H1 (cell line): ENCODE results near the gene STXBP4. TPM values are rescaled to one million over a fixed set of nuclear protein-coding genes. Genes with fewer than 3 reads are reported as not detected.

Experiments
- CTCF ChIA-PET: fragments of 300-600 bp; sonication (Branson Sonifier 250); formaldehyde crosslinking; loops from one replicate; lab custom pipeline; 2021; ENCODE audit not compliant: partially characterized antibody; lab: Charles Lee
- POLR2A ChIA-PET: fragments of 300-600 bp; sonication (Branson Sonifier 250); formaldehyde crosslinking; loops from one replicate; lab custom pipeline; 2021; ENCODE audit warnings: inconsistent platforms; ENCODE audit not compliant: partially characterized antibody; lab: Charles Lee
- DNase-seq, 2 experiments: peaks; one replicate each; pipeline versions ENCODE4 v3.0.0 to v3.0.0-alpha.2; 2010 to 2022; ENCODE audit warnings: low spot score in 2 of 2, low read depth in 1 of 2, mixed read lengths in 1 of 2
- FAIRE-seq: peaks from 2 replicates; lab custom pipeline; 2011; peaks lifted over from hg19 to GRCh38; lab: Jason Lieb, UNC
- H2AFZ ChIP-seq: 2 replicates; pipeline ENCODE4 v1.8.1; 2012; ENCODE audit warnings: low read length, inconsistent platforms
- H2AK5ac ChIP-seq: 2 replicates; pipeline ENCODE4 v1.6.1; 2013; ENCODE audit warnings: low read depth, low read length
- H2BK120ac ChIP-seq: replicated peaks from 2 replicates; pipeline ENCODE3; 2013; ENCODE audit warnings: low read depth, low read length, inconsistent platforms
- H2BK12ac ChIP-seq: 2 replicates; pipeline ENCODE4 v1.6.1; 2013; ENCODE audit warnings: low read depth, low read length
- H2BK15ac ChIP-seq: 2 replicates; pipeline ENCODE4 v1.6.1; 2013; ENCODE audit warnings: low read length
- H2BK20ac ChIP-seq: 2 replicates; pipeline ENCODE4 v1.6.1; 2013; ENCODE audit warnings: low read length
- H2BK5ac ChIP-seq: 2 replicates; pipeline ENCODE4 v1.6.1; 2013; ENCODE audit warnings: low read depth, low read length
- H3K14ac ChIP-seq: 2 replicates; pipeline ENCODE4 v1.6.1; 2013; ENCODE audit warnings: inconsistent platforms; ENCODE audit not compliant: insufficient read length
- H3K18ac ChIP-seq: 2 replicates; pipeline ENCODE4 v1.6.1; 2013; ENCODE audit warnings: low read length; ENCODE audit errors: extremely low read depth
- H3K23ac ChIP-seq: 2 replicates; pipeline ENCODE4 v1.6.1; 2013; ENCODE audit warnings: inconsistent platforms; ENCODE audit not compliant: insufficient read length
- H3K23me2 ChIP-seq: 2 replicates; pipeline ENCODE4 v1.6.1; 2013; ENCODE audit warnings: low read depth, low read length
- H3K27ac ChIP-seq: 2 replicates; pipeline ENCODE4 v1.6.1; 2011; ENCODE audit warnings: low read depth, low read length, inconsistent platforms
- H3K27me3 ChIP-seq, 4 experiments: replicated peaks in 1 of 4; 1 replicate in 1 of 4; 2 replicates in 3 of 4; pipeline versions ENCODE4 v1.6.1 to v1.8.1; 2011 to 2013; ENCODE audit warnings: low read length in 3 of 4, mild to moderate bottlenecking in 3 of 4, inconsistent platforms in 2 of 4, mixed read lengths in 2 of 4, moderate library complexity in 1 of 4; ENCODE audit not compliant: control insufficient read depth in 3 of 4, insufficient read depth in 3 of 4; ENCODE audit errors: extremely low read depth in 1 of 4
- H3K36me3 ChIP-seq, 4 experiments: 2 replicates each; pipeline versions ENCODE4 v1.6.1 to v1.8.1; 2011 to 2013; ENCODE audit warnings: mild to moderate bottlenecking in 4 of 4, low read length in 3 of 4, moderate library complexity in 2 of 4, control low read depth in 1 of 4, inconsistent platforms in 1 of 4; ENCODE audit not compliant: insufficient read depth in 4 of 4, control insufficient read depth in 2 of 4
- H3K4ac ChIP-seq: replicated peaks from 2 replicates; pipeline ENCODE3; 2013; ENCODE audit warnings: low read length, low read depth, mixed read lengths, inconsistent platforms; ENCODE audit not compliant: insufficient read length
- H3K4me1 ChIP-seq, 4 experiments: replicated peaks in 1 of 4; 1 replicate in 1 of 4; 2 replicates in 3 of 4; pipeline versions ENCODE4 v1.6.1 to v1.8.1; 2011 to 2013; ENCODE audit warnings: low read length in 3 of 4, inconsistent platforms in 2 of 4, mixed read lengths in 1 of 4; ENCODE audit not compliant: insufficient read depth in 4 of 4, control insufficient read depth in 3 of 4
- H3K4me2 ChIP-seq, 2 experiments: 2 replicates each; pipeline versions ENCODE4 v1.6.1 to v1.8.1; 2011 to 2013; ENCODE audit warnings: low read depth in 2 of 2, low read length in 2 of 2, control low read depth in 1 of 2, inconsistent platforms in 1 of 2, mild to moderate bottlenecking in 1 of 2; ENCODE audit not compliant: insufficient read depth in 1 of 2
- H3K4me3 ChIP-seq, 4 experiments: fragments of 200-600, 300-600 bp in 1 of 4; sonication (generic), shearing (Covaris generic), sonication (Bioruptor Twin) in 1 of 4; 2 replicates each; pipeline versions ENCODE4 v1.5.1 to v1.8.1; 2011 to 2016; ENCODE audit warnings: low read length in 4 of 4, low read depth in 3 of 4, control low read depth in 2 of 4, inconsistent platforms in 2 of 4, mild to moderate bottlenecking in 2 of 4, mixed read lengths in 1 of 4, moderate library complexity in 1 of 4; ENCODE audit not compliant: insufficient read depth in 2 of 4; ENCODE audit errors: extremely low read depth in 1 of 4
- H3K56ac ChIP-seq: replicated peaks from 2 replicates; pipeline ENCODE3; 2013; ENCODE audit warnings: low read depth, mild to moderate bottlenecking, mixed read lengths, low read length, inconsistent platforms; ENCODE audit not compliant: insufficient read length
- H3K79me1 ChIP-seq: 2 replicates; pipeline ENCODE4 v1.6.1; 2013; ENCODE audit warnings: low read depth, low read length, control low read depth
- H3K79me2 ChIP-seq, 2 experiments: 2 replicates each; pipeline versions ENCODE4 v1.6.1 to v1.8.1; 2012 to 2013; ENCODE audit warnings: low read length in 2 of 2, mild to moderate bottlenecking in 2 of 2, inconsistent platforms in 1 of 2; ENCODE audit not compliant: insufficient read depth in 2 of 2, control insufficient read depth in 1 of 2
- H3K9ac ChIP-seq, 4 experiments: replicated peaks in 1 of 4; 1 replicate in 1 of 4; 2 replicates in 3 of 4; pipeline versions ENCODE4 v1.6.1 to v1.8.1; 2011 to 2013; ENCODE audit warnings: low read depth in 3 of 4, low read length in 3 of 4, control low read depth in 2 of 4, mild to moderate bottlenecking in 2 of 4, moderate library complexity in 2 of 4, inconsistent platforms in 1 of 4; ENCODE audit errors: extremely low read depth in 1 of 4
- H3K9me3 ChIP-seq, 2 experiments: 2 replicates each; pipeline versions ENCODE4 v1.6.1 to v1.8.1; 2012 to 2013; ENCODE audit warnings: mild to moderate bottlenecking in 2 of 2, moderate library complexity in 2 of 2, control low read depth in 1 of 2, inconsistent platforms in 1 of 2, low read depth in 1 of 2, low read length in 1 of 2, mixed read lengths in 1 of 2; ENCODE audit not compliant: insufficient read depth in 2 of 2
- H4K20me1 ChIP-seq, 2 experiments: replicated peaks in 1 of 2; 2 replicates each; pipeline versions ENCODE3 to v1.8.1; 2011 to 2013; ENCODE audit warnings: inconsistent platforms in 2 of 2, low read length in 2 of 2, mild to moderate bottlenecking in 1 of 2; ENCODE audit not compliant: insufficient read depth in 2 of 2, control insufficient read depth in 1 of 2
- H4K5ac ChIP-seq: 2 replicates; pipeline ENCODE4 v1.6.1; 2013; ENCODE audit warnings: low read length, low read depth, mixed read lengths, inconsistent platforms; ENCODE audit not compliant: insufficient read length
- H4K8ac ChIP-seq: 2 replicates; pipeline ENCODE4 v1.8.0; 2013; ENCODE audit warnings: mild to moderate bottlenecking, moderate library complexity, low read length, inconsistent platforms; ENCODE audit not compliant: insufficient read depth; ENCODE audit errors: extremely low read depth
- H4K91ac ChIP-seq: replicated peaks from 2 replicates; pipeline ENCODE3; 2013; ENCODE audit warnings: low read length, mixed read lengths, inconsistent platforms; ENCODE audit not compliant: insufficient read length
- ASH2L ChIP-seq: fragments of 200-600, 300-600 bp; sonication (generic); IDR thresholded peaks from one replicate; pipeline ENCODE4 v1.7.1; 2017; ENCODE audit warnings: low read length
- CHD1 ChIP-seq: IDR thresholded peaks from 2 replicates; pipeline ENCODE4 v1.6.1; 2012; ENCODE audit warnings: low read depth, low read length, improper control_type of control experiment
- EP300 ChIP-seq, 2 experiments: IDR thresholded peaks; 1 replicate in 1 of 2; 2 replicates in 1 of 2; pipeline ENCODE4 v1.6.1; 2011 to 2012; ENCODE audit warnings: low read depth in 2 of 2, low read length in 2 of 2, mild to moderate bottlenecking in 2 of 2, borderline replicate concordance in 1 of 2, inconsistent platforms in 1 of 2, moderate library complexity in 1 of 2
- KDM1A ChIP-seq: fragments of 200-600, 300-600 bp; sonication (generic); IDR thresholded peaks from 2 replicates; pipeline ENCODE4 v1.7.1; 2016; ENCODE audit warnings: mild to moderate bottlenecking, low read length, borderline replicate concordance
- KDM4A ChIP-seq: IDR thresholded peaks from one replicate; pipeline ENCODE4 v1.7.1; 2012; ENCODE audit warnings: low read depth, mild to moderate bottlenecking, moderate library complexity, low read length, inconsistent platforms; ENCODE audit not compliant: severe bottlenecking
- NRF1 ChIP-seq: IDR thresholded peaks from 2 replicates; pipeline ENCODE4 v1.6.1; 2011; ENCODE audit warnings: mild to moderate bottlenecking, low read depth, low read length, improper control_type of control experiment
- RAD21 ChIP-seq, 2 experiments: IDR thresholded peaks in 1 of 2; conservative IDR thresholded peaks in 1 of 2; 2 replicates each; pipeline ENCODE4 v1.6.1; 2011; ENCODE audit warnings: low read depth in 2 of 2, low read length in 2 of 2, improper control_type of control experiment in 1 of 2, inconsistent platforms in 1 of 2, mild to moderate bottlenecking in 1 of 2, moderate library complexity in 1 of 2
- RFX5 ChIP-seq: IDR thresholded peaks from 2 replicates; pipeline ENCODE4 v1.6.1; 2011; ENCODE audit warnings: low read depth, low read length, improper control_type of control experiment, borderline replicate concordance
- SAP30 ChIP-seq: fragments of 300-600 bp; sonication (generic); IDR thresholded peaks from 2 replicates; pipeline ENCODE4 v1.7.1; 2012; ENCODE audit warnings: low read length, moderate library complexity, mild to moderate bottlenecking, inconsistent platforms; ENCODE audit not compliant: insufficient read depth, insufficient replicate concordance
- SIRT6 ChIP-seq: IDR thresholded peaks from one replicate; pipeline ENCODE4 v1.7.1; 2012; ENCODE audit warnings: low read length, inconsistent platforms
- SP1 ChIP-seq: IDR thresholded peaks from 2 replicates; pipeline ENCODE4 v1.6.1; 2011; ENCODE audit warnings: low read depth, low read length
- SRF ChIP-seq: IDR thresholded peaks from 2 replicates; pipeline ENCODE4 v1.6.1; 2011; ENCODE audit warnings: mild to moderate bottlenecking, low read depth, low read length, moderate library complexity
- WGBS, 2 experiments: shearing (Covaris generic) in 1 of 2; methylation state at CpG; one replicate each; pipeline versions ENCODE4 v1.1.6 to v1.1.7; 2013 to 2015; ENCODE audit warnings: low lambda C conversion rate in 2 of 2, mixed read lengths in 2 of 2, inconsistent platforms in 1 of 2, low coverage in 1 of 2, missing lambda C conversion rate in 1 of 2; ENCODE audit not compliant: insufficient replicate concordance in 2 of 2, insufficient coverage in 1 of 2, insufficient read length in 1 of 2; ENCODE audit errors: extremely low coverage in 1 of 2, missing lambda C conversion rate in 1 of 2; 5-methylcytosine and 5-hydroxymethylcytosine counted together
- polyA plus RNA-seq, 7 experiments: library from polyadenylated mRNA; depleted of rRNA in 3 of 7; stranded (reverse) in 5 of 7; unstranded in 2 of 7; fragments of >200 nt in 5 of 7; fragments of 200-250 nt in 2 of 7; gene quantifications; 1 replicate in 5 of 7; 2 replicates in 1 of 7; 4 replicates in 1 of 7; pipeline versions ENCODE4 v1.2.1 to v1.2.3, GENCODE V29; 2011 to 2013; ENCODE audit warnings: missing spikeins in 2 of 7, mixed read lengths in 2 of 7
- total RNA-seq: library from RNA; stranded (reverse); fragmentation: NEBNext Ultra II Directional; extraction: Animal tissue kit (Norgen Biotek cat#: 25700); gene quantifications from 2 replicates; pipeline ENCODE4 v1.2.1, GENCODE V29; 2021

STXBP4 gene
- total and polyA plus RNA-seq, 2 of the 8 experiments (the other 6 are each of a cell fraction or from before 2014, with no cell fraction given): 3.2 to 18.5 TPM

DNA sequence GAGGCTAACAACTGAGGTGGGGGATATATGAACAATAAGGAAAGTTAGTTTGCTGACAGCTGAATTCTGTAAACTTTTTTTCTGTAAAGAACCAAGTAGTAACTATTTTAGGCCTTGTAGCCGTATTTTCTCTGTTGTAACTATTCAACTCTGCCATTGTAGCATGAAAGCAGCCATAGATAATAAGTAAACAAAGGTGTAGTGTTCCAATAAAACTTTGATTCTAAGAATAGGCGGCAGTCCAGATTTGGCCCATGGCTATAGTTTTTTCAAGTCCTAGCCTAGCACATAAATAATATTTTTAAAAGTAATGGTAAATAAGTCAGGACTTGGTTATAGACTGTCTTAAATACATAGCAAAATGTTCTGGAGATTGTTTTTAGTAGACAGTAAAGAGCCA is 142.0 kb downstream of the STXBP4 start:
- Histone ChIP-seq H3K4me3 (no peak overlapping the region), H2BK15ac (no peak overlapping the region), H4K91ac (no peak overlapping the region), H4K5ac (no peak overlapping the region)
- WGBS, 2 experiments: 85% methylated on average over 2 of the region's 2 CpGs; no CpG with 5 or more reads in 1 of the 2 experiments
- FAIRE-seq: no peak
- TF ChIP-seq SIRT6 (no peak), SP1 (no peak), SAP30 (no peak), RAD21 (IDR thresholded peaks at IDR 0.05 in 1 of 2, conservative IDR thresholded peaks at IDR 0.05 in 1 of 2; ENCODE audit: low read depth in 2 of 2, low read length in 2 of 2) (no peak), KDM4A (no peak), CHD1 (no peak), NRF1 (no peak), ASH2L (no peak), KDM1A (no peak), RFX5 (no peak), SRF (no peak), EP300 (IDR thresholded peaks at IDR 0.05; ENCODE audit: borderline replicate concordance in 1 of 2, low read depth in 2 of 2, low read length in 2 of 2) (no peak)
- TF ChIP-seq, all 59 proteins: peak for 0
- H3K4ac ChIP-seq: no peak overlapping the region
- no peak overlapping the region for H2BK5ac ChIP-seq
- H3K18ac ChIP-seq: no peak overlapping the region
- H3K36me3 ChIP-seq: no peaks in the 10 kb centered on the region
- no peak for DNase-seq
- no peak overlapping the region for H3K27ac ChIP-seq
- H3K14ac ChIP-seq: no peak overlapping the region
- H3K56ac ChIP-seq: no peak overlapping the region
- H3K79me2 ChIP-seq: no peaks in the 10 kb centered on the region
- no peak overlapping the region for H3K9ac ChIP-seq
- H3K4me2 ChIP-seq: no peak overlapping the region
- H3K27me3 ChIP-seq: no peaks in the 10 kb centered on the region
- H2AFZ ChIP-seq: no peak overlapping the region
- no peaks in the 10 kb centered on the region for H3K79me1 ChIP-seq
- no peak overlapping the region for H4K8ac ChIP-seq
- H4K20me1 ChIP-seq: no peaks in the 10 kb centered on the region
- H2BK12ac ChIP-seq: no peak overlapping the region
- H2BK120ac ChIP-seq: no peak overlapping the region
- no peaks in the 10 kb centered on the region for H3K4me1 ChIP-seq
- CTCF ChIA-PET: interaction anchor here (0.7 kb wide), 1 partner anchor 14 kb away, joined by 4 read pairs; no protein-coding TSS in a partner anchor
- no peak overlapping the region for H2AK5ac ChIP-seq
- H3K9me3 ChIP-seq: no peaks in the 10 kb centered on the region
- H3K23me2 ChIP-seq: no peaks in the 10 kb centered on the region
- H3K23ac ChIP-seq: no peak overlapping the region
- POLR2A ChIA-PET: no interaction called here
- H2BK20ac ChIP-seq: no peak overlapping the region
